K562 (cell line): ENCODE results near the gene ITGAL.

ENCODE experiments used
- RAD21 ChIP-seq, 2 experiments: fragments of 250-450 bp in 1 of 2; fragments of 450-650 bp in 1 of 2; sonication (Bioruptor Pico) in 1 of 2; formaldehyde crosslinking in 1 of 2; IDR thresholded peaks in 1 of 2; conservative IDR thresholded peaks in 1 of 2; 2 replicates each; pipeline versions ENCODE4 v1.4.0 to v1.8.0; 2020 to 2022; ENCODE audit warnings: mild to moderate bottlenecking in 2 of 2, moderate library complexity in 1 of 2
- SMC3 ChIP-seq: conservative IDR thresholded peaks from 2 replicates; pipeline ENCODE4 v1.6.1; 2011; ENCODE audit warnings: low read depth, low read length, improper control_type of control experiment; ENCODE audit not compliant: insufficient read depth
- ZNF589 ChIP-seq: fragments of 200-800 bp; sonication (Bioruptor generic); IDR thresholded peaks from 2 replicates; pipeline ENCODE4 v1.6.1; 2016; ENCODE audit warnings: low read depth, missing genetic modification characterization, missing compliant biosample characterization
- TF ChIP-seq, protein P1 (sequence below): sonication (generic); formaldehyde crosslinking; IDR thresholded peaks from 2 replicates; pipeline ENCODE4 v1.8.0; 2023; ENCODE audit warnings: missing genetic modification reagents, mild to moderate bottlenecking, borderline replicate concordance

- no peak for TF ChIP-seq RAD21 (CRISPR knock-in tag; conservative IDR thresholded peaks at IDR 0.05 in 1 of 2, IDR thresholded peaks at IDR 0.05 in 1 of 2)
- TF ChIP-seq, protein P1, sequence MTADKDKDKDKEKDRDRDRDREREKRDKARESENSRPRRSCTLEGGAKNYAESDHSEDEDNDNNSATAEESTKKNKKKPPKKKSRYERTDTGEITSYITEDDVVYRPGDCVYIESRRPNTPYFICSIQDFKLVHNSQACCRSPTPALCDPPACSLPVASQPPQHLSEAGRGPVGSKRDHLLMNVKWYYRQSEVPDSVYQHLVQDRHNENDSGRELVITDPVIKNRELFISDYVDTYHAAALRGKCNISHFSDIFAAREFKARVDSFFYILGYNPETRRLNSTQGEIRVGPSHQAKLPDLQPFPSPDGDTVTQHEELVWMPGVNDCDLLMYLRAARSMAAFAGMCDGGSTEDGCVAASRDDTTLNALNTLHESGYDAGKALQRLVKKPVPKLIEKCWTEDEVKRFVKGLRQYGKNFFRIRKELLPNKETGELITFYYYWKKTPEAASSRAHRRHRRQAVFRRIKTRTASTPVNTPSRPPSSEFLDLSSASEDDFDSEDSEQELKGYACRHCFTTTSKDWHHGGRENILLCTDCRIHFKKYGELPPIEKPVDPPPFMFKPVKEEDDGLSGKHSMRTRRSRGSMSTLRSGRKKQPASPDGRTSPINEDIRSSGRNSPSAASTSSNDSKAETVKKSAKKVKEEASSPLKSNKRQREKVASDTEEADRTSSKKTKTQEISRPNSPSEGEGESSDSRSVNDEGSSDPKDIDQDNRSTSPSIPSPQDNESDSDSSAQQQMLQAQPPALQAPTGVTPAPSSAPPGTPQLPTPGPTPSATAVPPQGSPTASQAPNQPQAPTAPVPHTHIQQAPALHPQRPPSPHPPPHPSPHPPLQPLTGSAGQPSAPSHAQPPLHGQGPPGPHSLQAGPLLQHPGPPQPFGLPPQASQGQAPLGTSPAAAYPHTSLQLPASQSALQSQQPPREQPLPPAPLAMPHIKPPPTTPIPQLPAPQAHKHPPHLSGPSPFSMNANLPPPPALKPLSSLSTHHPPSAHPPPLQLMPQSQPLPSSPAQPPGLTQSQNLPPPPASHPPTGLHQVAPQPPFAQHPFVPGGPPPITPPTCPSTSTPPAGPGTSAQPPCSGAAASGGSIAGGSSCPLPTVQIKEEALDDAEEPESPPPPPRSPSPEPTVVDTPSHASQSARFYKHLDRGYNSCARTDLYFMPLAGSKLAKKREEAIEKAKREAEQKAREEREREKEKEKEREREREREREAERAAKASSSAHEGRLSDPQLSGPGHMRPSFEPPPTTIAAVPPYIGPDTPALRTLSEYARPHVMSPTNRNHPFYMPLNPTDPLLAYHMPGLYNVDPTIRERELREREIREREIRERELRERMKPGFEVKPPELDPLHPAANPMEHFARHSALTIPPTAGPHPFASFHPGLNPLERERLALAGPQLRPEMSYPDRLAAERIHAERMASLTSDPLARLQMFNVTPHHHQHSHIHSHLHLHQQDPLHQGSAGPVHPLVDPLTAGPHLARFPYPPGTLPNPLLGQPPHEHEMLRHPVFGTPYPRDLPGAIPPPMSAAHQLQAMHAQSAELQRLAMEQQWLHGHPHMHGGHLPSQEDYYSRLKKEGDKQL (CRISPR knock-in tag): no peak
- TF ChIP-seq SMC3: no peak
- TF ChIP-seq ZNF589 (CRISPR knock-in tag): no peak
These were observed 8.5 kb upstream of the ITGAL start for GRCh38 chr16:30464078-30464477.
